Mesendoderm (in vitro differentiated cells): ENCODE results near the gene PTP4A1.

Experiments used
- DNase-seq: peaks from one replicate; pipeline ENCODE4 v3.0.0; 2013
- H2AK5ac ChIP-seq: 2 replicates; pipeline ENCODE4 v1.6.1; 2013; ENCODE audit warnings: low read length, inconsistent platforms
- H2BK120ac ChIP-seq: 2 replicates; pipeline ENCODE4 v1.6.1; 2013; ENCODE audit warnings: low read depth, mild to moderate bottlenecking, low read length, moderate library complexity, mixed read lengths
- H2BK15ac ChIP-seq: replicated peaks from 2 replicates; pipeline ENCODE4 v1.6.1; 2013; ENCODE audit warnings: low read depth, mild to moderate bottlenecking, moderate library complexity
- H2BK5ac ChIP-seq: 2 replicates; pipeline ENCODE4 v1.6.1; 2013; ENCODE audit warnings: low read length, inconsistent platforms
- H3K18ac ChIP-seq: 2 replicates; pipeline ENCODE4 v1.6.1; 2013; ENCODE audit warnings: mild to moderate bottlenecking, low read length, mixed read lengths
- H3K23ac ChIP-seq: one replicate; pipeline ENCODE4 v1.6.1; 2013; ENCODE audit warnings: low read length
- H3K27ac ChIP-seq: 2 replicates; pipeline ENCODE4 v1.5.1; 2013; ENCODE audit warnings: low read depth, mild to moderate bottlenecking, inconsistent platforms, low read length, moderate library complexity
- H3K27me3 ChIP-seq: 2 replicates; pipeline ENCODE4 v1.6.1; 2013; ENCODE audit warnings: low read length, control low read depth, mild to moderate bottlenecking, inconsistent platforms; ENCODE audit not compliant: insufficient read depth, poor library complexity
- H3K36me3 ChIP-seq: 2 replicates; pipeline ENCODE4 v1.6.1; 2013; ENCODE audit warnings: low read length, inconsistent platforms; ENCODE audit not compliant: control insufficient read depth, insufficient read depth
- H3K4ac ChIP-seq: one replicate; pipeline ENCODE4 v1.6.1; 2013; ENCODE audit warnings: low read depth, mild to moderate bottlenecking, low read length, moderate library complexity
- H3K4me1 ChIP-seq: 2 replicates; pipeline ENCODE4 v1.6.1; 2013; ENCODE audit warnings: low read depth, low read length, inconsistent platforms; ENCODE audit not compliant: control insufficient read depth
- H3K4me2 ChIP-seq: 2 replicates; pipeline ENCODE4 v1.6.1; 2013; ENCODE audit warnings: low read length
- H3K4me3 ChIP-seq: 2 replicates; pipeline ENCODE4 v1.5.1; 2013; ENCODE audit warnings: mild to moderate bottlenecking, low read length
- H3K56ac ChIP-seq: one replicate; pipeline ENCODE4 v1.6.1; 2013; ENCODE audit warnings: low read length
- H3K79me1 ChIP-seq: 2 replicates; pipeline ENCODE4 v1.6.1; 2013; ENCODE audit warnings: low read length, inconsistent platforms
- H3K79me2 ChIP-seq: 2 replicates; pipeline ENCODE4 v1.6.1; 2013; ENCODE audit warnings: mild to moderate bottlenecking, low read length; ENCODE audit not compliant: control insufficient read depth, insufficient read depth
- H3K9ac ChIP-seq: 2 replicates; pipeline ENCODE4 v1.6.1; 2013; ENCODE audit warnings: low read length, inconsistent platforms
- H4K5ac ChIP-seq: one replicate; pipeline ENCODE4 v1.6.1; 2013; ENCODE audit warnings: low read length
- H4K8ac ChIP-seq: one replicate; pipeline ENCODE4 v1.6.1; 2013; ENCODE audit warnings: low read depth, mild to moderate bottlenecking, control low read depth, low read length, moderate library complexity
- WGBS: extraction: QIAGEN DNeasy Blood & Tissue Kit; methylation state at CpG from one replicate; pipeline ENCODE4 v1.1.7; 2013; ENCODE audit warnings: low lambda C conversion rate, missing lambda C conversion rate; ENCODE audit not compliant: insufficient coverage; ENCODE audit errors: extremely low coverage; 5-methylcytosine and 5-hydroxymethylcytosine counted together

Gene PTP4A1

GRCh38 chr6:63565727-63566596, 6.3 kb upstream of the PTP4A1 start:
- Histone ChIP-seq H3K9ac (no peak overlapping the region), H2AK5ac (no peak overlapping the region), H3K4me3 (no peak overlapping the region), H4K8ac (no peak overlapping the region), H3K36me3 (no peaks in the 10 kb centered on the region), H3K79me2 (no peaks in the 10 kb centered on the region), H3K4me1 (no peaks in the 10 kb centered on the region), H3K56ac (no peak overlapping the region), H3K18ac (no peak overlapping the region), H3K27me3 (no peaks in the 10 kb centered on the region), H3K4me2 (no peak overlapping the region), H3K4ac (no peak overlapping the region), H3K79me1 (no peaks in the 10 kb centered on the region), H2BK120ac (no peak overlapping the region), H3K23ac (no peak overlapping the region), H3K27ac (no peak overlapping the region), H4K5ac (no peak overlapping the region), H2BK5ac (no peak overlapping the region), H2BK15ac (no peak overlapping the region)
- DNase-seq = no peak
- WGBS = no CpG with 5 or more reads among the region's 4 CpGs

GRCh38 chr6:63567966-63568365, 4.3 kb upstream of the PTP4A1 start:
- DNase-seq = no peak
- Histone ChIP-seq H2BK15ac (no peak overlapping the region), H3K4me2 (no peak overlapping the region), H3K4me1 (no peaks in the 10 kb centered on the region), H3K36me3 (no peaks in the 10 kb centered on the region), H3K56ac (no peak overlapping the region), H3K9ac (no peak overlapping the region), H3K27ac (no peak overlapping the region), H4K5ac (no peak overlapping the region), H3K79me2 (peaks cover 6% of the 10 kb centered on the region), H2BK120ac (no peak overlapping the region), H3K27me3 (no peaks in the 10 kb centered on the region), H2BK5ac (no peak overlapping the region), H2AK5ac (no peak overlapping the region), H3K23ac (no peak overlapping the region), H3K18ac (no peak overlapping the region), H4K8ac (no peak overlapping the region), H3K4me3 (no peak overlapping the region), H3K4ac (no peak overlapping the region), H3K79me1 (no peaks in the 10 kb centered on the region)
- no CpG with 5 or more reads among the region's 1 CpG for WGBS

- H3K79me2 ChIP-seq = peaks cover 30% of the 10 kb centered on the region
- no peak overlapping the region for H4K8ac ChIP-seq
- H3K18ac ChIP-seq = no peak overlapping the region
- no CpG with 5 or more reads among the region's 20 CpGs for WGBS
- peak overlapping the region; percentile 87 for H3K9ac ChIP-seq
- H3K56ac ChIP-seq = peak overlapping the region; percentile 94
- H3K4me3 ChIP-seq = peak overlapping the region; percentile 81
- H3K27ac ChIP-seq = peak overlapping the region; percentile 51
- H2BK5ac ChIP-seq = peak overlapping the region; percentile 43
- H3K23ac ChIP-seq = peak overlapping the region; percentile 83
- no peaks in the 10 kb centered on the region for H3K27me3 ChIP-seq
- H2BK15ac ChIP-seq = no peak overlapping the region
- H3K4me2 ChIP-seq = peak overlapping the region; percentile 94
- no peak overlapping the region for H2BK120ac ChIP-seq
- no peaks in the 10 kb centered on the region for H3K36me3 ChIP-seq
- no peaks in the 10 kb centered on the region for H3K4me1 ChIP-seq
- DNase-seq = peak; percentile 75
- H2AK5ac ChIP-seq = no peak overlapping the region
- no peak overlapping the region for H3K4ac ChIP-seq
- no peak overlapping the region for H4K5ac ChIP-seq
- no peaks in the 10 kb centered on the region for H3K79me1 ChIP-seq
Measured at GRCh38 chr6:63571361-63572043, 778 bp upstream of the PTP4A1 start.

- peaks cover 32% of the 10 kb centered on the region for H3K79me2 ChIP-seq
- peak overlapping the region; percentile 80 for H3K9ac ChIP-seq
- DNase-seq = no peak
- no peak overlapping the region for H2BK5ac ChIP-seq
- peak overlapping the region; percentile 98 for H3K56ac ChIP-seq
- H2AK5ac ChIP-seq = no peak overlapping the region
- H3K36me3 ChIP-seq = no peaks in the 10 kb centered on the region
- H3K4me3 ChIP-seq = peak overlapping the region; percentile 64
- H2BK15ac ChIP-seq = no peak overlapping the region
- H3K27me3 ChIP-seq = no peaks in the 10 kb centered on the region
- peak overlapping the region; percentile 96 for H3K27ac ChIP-seq
- peak overlapping the region; percentile 11 for H2BK120ac ChIP-seq
- peak overlapping the region; percentile 77 for H3K4ac ChIP-seq
- no peaks in the 10 kb centered on the region for H3K4me1 ChIP-seq
- H4K8ac ChIP-seq = peak overlapping the region; percentile 83
- H3K23ac ChIP-seq = no peak overlapping the region
- H3K79me1 ChIP-seq = no peaks in the 10 kb centered on the region
- WGBS = no CpG with 5 or more reads among the region's 42 CpGs
- peak overlapping the region; percentile 99 for H3K18ac ChIP-seq
- no peak overlapping the region for H4K5ac ChIP-seq
- H3K4me2 ChIP-seq = no peak overlapping the region
Measured at GRCh38 chr6:63572747-63573075, 431 bp downstream of the PTP4A1 start.

GRCh38 chr6:63573076-63573898, 1.0 kb downstream of the PTP4A1 start:
- H2BK5ac ChIP-seq = peak overlapping the region; percentile 56
- peak overlapping the region; percentile 60 for H3K4me2 ChIP-seq
- H3K27ac ChIP-seq = peak overlapping the region; percentile 96
- H3K4me1 ChIP-seq = no peaks in the 10 kb centered on the region
- H3K23ac ChIP-seq = no peak overlapping the region
- H3K18ac ChIP-seq = peak overlapping the region; percentile 99
- peak overlapping the region; percentile 51 for H2BK120ac ChIP-seq
- H3K56ac ChIP-seq = peak overlapping the region; percentile 98
- no peaks in the 10 kb centered on the region for H3K27me3 ChIP-seq
- H4K8ac ChIP-seq = peak overlapping the region; percentile 89
- peak overlapping the region; percentile 80 for H3K9ac ChIP-seq
- H2AK5ac ChIP-seq = no peak overlapping the region
- no peaks in the 10 kb centered on the region for H3K36me3 ChIP-seq
- peak overlapping the region; percentile 64 for H3K4me3 ChIP-seq
- no peak overlapping the region for H4K5ac ChIP-seq
- H3K4ac ChIP-seq = peak overlapping the region; percentile 85
- no peak overlapping the region for H2BK15ac ChIP-seq
- H3K79me2 ChIP-seq = peaks cover 32% of the 10 kb centered on the region
- no peaks in the 10 kb centered on the region for H3K79me1 ChIP-seq
- no CpG with 5 or more reads among the region's 86 CpGs for WGBS
- DNase-seq = peak; percentile 95
